NCI-H2196 (cell line): ENCODE data around the gene KDM4B.

ENCODE experiments used
- DNase-seq: peaks from one replicate; lab custom pipeline; 2025; ENCODE audit not compliant: unreplicated experiment; lab: John Stamatoyannopoulos, UW

Gene KDM4B

DNA sequence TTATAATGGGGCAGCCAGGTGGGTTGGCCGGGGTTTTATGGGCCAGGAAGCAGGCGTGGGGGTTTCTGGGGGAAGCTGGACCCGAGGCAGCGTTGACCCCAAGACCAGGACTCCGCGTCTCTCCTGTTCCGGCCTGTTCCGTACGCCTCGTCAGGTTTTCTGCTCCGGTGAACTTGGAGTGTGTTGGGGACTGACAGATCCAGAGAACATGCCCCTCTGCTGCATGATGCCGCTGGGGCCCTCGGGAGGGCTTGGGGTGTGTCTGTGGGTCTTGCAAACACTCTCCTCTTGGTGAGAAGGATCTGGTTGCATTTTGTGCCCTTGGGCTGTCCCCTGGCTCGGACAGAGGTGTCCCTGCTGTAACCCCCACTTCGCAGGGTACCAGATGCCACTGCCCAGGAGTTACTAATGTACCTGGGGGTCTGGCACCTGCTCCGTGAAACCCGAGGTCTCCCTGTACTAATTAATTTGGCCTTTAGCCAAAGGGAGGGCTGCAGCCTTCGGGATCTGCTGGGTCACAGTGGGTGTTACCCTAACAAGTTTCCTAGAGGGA is 15.6 kb downstream of the KDM4B start:
- DNase-seq, result no peak

DNA sequence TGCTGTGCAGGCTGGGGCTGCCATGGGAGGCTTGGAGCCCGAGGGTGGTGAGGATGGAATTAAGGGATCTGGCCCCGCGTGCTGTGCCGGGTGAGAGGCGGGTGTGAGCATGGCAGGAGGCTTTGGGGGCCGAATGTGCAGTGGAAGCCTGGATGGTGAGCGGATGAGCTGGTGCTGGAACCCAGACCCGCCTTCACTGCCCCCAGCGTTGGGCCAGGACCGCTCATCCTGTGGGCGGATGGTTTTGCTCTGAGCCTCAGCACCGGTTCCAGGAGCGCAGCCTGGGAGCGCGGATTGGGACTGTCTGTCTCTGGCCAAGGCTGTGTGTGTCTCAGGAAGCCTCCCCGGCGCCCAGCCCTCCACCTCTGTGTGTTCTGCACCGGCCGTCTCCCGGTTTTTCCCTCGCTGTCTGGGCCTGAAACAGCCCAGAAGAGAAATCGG is 16.7 kb downstream of the KDM4B start:
- DNase-seq, result no peak

DNA sequence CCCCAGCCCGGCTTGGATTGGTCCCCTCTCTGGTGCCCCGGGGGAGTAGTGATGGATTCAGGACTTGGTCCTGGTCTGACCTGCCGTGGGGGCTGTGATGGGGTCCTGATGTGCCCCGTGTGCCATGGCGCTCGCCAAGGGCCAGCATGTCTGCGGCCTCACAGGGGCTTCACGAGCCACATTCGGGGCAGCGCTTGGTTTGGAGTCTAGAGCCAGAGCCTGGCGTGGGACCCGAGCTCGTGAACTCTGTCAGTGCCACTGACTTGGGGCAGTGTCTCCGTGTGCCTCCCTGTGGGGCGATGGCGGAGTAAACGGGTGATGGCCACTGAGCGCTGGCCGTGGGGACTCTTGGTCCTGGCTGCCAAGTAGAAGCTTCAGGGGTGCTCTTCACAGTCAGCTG is 17.1 kb downstream of the KDM4B start:
- DNase-seq, result no peak

DNA sequence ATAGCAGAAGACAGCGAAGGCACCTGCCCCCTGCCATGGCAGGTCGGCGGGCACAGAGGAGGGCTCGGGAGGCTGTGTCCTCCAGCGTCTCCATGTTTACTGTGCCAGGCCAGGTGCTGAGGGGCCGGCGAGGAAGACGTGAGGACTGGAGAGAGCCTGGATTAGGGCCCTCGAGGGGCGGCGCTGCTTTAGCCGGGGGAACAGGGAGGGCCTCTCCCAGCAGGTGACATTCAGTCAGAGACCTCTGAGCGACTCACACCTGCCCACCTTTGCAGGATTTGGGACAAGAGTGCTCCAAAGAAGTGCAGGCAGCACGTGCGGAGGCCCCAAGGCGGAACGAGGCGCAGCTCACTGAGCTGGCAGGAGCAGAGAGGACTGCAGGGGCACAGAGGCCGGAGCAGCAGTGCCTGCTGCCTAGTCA is 17.6 kb downstream of the KDM4B start:
- no peak for DNase-seq

DNA sequence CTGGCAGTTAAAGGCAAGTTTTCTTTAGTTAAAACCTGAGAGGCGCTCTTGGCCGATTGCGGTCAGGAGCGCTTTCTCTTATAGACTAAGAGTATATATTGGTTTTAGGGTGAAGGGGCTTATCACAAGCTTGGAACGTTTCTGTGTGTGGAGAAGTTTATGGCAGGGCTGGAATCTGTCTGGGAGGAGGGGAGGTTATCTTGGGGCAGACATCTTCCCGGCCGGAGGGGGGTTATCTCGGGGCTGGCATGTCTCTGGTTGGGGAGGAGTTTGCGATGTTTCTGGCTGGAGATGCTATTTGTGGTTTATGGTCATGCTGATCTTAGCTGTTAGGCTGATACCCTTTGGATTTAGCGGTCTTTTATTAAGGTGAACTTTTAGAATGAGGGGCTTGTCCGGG is 18.3 kb downstream of the KDM4B start:
- no peak for DNase-seq

DNA sequence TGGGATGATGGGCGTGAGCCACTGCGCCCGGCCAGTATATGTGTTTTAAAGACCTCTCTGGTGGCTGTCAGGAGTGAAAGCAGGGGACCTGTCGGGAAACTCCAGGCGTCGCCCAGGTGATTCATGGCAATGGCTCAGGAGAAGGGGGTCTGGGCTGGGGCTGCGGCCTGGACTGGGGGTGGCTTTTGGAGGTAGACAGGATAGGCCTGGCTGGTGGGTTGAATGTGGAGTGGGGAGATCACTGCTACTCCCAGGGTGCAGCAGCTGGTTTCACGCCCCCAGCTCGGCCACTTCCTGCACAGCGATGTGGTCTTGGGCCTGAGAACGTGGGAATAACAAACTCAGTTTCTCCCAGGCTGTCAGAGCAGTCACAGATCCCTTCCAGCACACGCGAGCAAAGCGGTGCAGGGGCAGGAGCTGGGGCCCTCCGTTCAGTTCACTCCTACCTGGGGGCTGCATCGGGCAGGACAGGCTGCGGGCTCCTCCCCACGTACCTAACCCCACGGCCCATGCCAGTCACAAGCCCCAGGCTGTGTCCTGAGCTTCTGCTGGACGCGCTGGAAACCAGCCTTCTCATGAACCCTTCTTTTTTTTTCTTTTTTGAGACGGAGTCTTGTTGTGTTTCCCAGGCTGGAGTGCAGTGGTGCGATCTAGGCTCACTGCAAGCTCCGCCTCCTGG is 18.9 kb downstream of the KDM4B start:
- no peak for DNase-seq

DNA sequence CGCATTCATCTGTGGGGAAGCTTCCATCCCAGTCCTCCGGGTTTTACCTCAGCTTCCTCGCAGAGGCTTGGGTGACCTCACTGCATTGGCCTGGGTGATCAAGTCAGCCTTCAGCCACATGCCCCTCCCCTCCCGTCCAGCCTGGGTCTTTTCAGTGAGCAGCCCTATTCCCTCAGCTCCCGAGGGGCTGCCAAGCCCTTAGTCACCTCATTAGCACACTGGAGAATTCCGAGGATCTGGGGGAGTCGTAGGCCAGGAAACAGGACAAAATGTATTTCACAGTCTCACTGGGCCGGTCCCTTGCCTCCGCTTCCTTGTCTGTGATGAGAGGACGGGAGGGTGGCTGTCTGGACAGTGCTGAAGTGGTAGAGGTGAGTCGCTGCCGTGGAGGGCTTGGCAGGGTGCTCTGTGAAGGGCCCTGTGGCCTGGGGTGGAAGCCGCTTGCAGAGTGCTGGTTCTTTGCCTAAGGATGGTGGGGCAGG is 19.9 kb downstream of the KDM4B start:
- DNase-seq, result no peak

DNA sequence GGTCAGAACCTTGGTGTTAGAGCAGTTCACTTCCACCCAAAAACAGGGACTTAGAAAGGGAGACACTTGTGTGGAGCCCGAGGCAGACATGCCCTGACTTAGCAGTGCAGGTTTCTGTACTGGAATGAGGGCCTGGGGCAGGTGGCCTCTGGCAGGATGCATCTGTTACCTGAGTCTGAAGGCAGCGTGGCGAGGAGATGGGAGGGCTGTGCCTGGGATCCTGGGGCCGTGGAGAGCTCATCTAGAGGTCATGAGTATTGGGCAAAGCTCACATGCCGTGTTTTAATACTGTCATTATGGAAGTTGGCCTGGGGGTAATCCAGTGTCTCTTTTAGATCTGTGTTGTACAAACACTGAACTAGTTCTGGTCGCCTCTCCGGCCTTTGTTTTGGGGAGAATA is 21.4 kb downstream of the KDM4B start:
- DNase-seq, result no peak

DNA sequence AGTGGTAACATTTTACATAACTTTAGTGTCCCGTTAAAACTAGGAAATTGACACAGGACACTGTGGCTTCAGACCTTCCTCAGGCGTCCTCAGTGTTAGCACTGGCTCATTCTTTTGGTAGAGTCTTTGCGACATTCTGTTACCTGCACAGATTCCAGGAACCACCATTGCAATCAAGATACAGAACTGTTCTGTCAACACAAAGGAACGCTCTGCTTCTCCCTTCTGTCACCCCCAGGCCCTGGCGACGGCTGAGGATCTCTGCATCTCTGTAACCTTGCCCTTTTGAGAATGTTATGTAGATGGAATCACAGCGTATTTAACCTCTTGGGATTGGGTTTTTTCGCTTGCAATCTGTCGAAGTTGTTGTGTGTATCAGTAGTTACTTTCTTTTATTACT is 22.6 kb downstream of the KDM4B start:
- DNase-seq, result no peak

DNA sequence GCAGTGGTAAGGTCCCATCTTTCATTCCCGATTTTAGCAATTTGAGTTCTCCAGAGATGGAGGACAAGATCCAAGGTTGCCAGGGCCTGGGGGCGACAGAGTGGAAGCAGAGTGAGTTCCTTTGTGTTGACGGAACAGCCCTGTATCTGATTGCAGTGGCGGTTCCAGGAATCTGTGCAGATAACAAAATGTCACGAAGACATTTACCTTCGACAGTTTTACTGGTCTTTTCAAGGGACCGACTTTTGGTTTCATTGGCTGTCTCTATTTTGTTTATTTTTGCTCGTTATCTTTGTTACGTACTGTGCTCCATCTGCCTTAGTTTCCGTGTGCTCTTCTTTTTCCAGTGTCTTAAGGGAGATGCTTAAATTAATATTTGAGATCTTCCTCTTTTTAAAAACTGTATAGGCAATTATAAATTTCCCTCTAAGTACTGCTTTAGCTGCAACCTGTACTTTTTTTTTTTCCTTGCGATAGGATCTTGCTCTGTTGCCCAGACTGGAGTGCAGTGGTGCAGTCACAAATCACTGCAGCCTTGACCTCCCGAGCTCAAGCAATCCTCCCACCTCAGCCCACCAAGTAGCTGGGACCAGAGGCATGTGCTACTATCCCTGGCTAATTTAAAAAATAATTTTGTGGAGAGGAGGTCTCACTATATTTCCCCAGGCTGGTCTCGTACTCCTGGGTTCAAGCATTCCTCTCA is 23.2 kb downstream of the KDM4B start:
- no peak for DNase-seq

DNA sequence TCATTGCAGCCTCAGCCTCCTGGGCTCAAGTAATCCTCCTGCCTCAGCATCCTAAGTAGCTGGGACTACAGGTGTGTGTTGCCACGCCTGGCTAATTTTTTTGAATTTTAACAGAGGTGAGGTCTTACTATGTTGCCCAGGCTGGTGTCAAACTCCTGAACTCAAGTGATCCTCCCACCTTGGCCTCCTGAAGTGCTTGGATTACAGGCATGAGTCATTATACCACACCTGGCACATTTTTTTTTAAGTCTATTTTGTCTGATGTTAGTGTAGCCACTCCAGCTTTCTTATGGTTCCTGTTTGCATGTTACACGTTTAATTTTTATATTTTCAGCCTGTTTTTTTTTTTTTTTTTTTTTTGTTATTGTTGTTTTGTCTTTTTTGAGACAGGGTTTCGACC is 24.8 kb downstream of the KDM4B start:
- no peak for DNase-seq

DNA sequence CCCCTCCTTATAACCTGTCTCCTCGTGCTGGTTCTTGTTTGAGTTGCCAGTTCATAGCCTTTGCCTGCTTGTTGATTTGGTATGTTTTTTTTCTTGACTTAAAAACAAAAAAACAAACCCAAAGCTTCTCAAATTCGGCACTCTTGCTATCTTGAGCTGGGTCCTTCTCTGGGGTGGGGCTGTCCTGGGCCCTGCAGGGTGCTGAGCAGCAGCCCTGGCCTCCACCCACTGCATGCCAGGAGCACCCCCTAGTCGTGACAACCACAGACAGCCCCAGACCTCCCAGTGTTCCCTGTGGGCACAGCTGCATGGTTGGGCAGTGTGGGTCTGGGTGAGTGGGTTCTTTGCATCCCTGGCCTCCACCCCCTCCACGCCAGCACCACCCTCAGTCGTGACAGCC is 27.8 kb downstream of the KDM4B start:
- DNase-seq, result no peak

DNA sequence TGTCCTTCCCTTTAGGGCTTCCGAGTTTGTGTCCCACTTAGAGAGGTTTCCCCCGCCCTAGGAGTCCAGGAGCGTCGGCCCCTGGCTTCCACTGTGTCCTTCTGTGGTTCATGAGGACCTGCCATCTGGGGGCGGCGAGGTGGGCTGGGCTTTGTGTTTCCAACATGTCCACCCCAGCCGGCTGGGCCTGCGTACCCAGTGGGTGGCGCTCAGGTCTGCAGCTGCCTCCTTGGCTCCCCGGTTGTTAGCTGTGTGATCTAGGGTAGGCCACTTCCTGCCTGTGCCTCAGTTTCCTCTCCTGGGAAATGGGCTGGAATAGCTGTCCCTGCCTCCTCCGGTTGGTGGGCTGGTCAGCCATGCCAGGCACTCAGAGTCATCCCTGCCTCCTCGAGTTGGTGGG is 28.4 kb downstream of the KDM4B start:
- no peak for DNase-seq

DNA sequence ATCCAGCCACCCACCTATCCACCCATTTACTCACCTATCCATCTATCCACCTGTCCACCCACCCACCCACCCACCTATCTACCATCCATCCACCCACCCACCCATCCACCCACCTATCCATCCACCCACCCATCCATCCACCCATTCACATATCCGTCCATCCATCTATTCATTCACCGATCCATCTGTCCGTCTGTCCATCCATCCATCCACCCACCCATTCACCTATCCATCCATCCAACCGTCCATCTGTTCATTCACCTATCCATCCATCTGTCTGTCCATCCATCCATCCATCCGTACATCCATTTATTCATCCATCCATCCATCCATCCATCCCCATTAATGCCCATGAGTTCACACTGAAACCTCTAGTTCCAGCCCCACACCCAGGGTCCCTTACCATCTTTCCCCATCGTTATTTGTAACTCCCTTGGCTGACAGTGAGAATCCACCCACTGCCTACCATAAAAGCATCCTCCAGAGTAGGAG is 31.3 kb downstream of the KDM4B start:
- DNase-seq, result no peak

DNA sequence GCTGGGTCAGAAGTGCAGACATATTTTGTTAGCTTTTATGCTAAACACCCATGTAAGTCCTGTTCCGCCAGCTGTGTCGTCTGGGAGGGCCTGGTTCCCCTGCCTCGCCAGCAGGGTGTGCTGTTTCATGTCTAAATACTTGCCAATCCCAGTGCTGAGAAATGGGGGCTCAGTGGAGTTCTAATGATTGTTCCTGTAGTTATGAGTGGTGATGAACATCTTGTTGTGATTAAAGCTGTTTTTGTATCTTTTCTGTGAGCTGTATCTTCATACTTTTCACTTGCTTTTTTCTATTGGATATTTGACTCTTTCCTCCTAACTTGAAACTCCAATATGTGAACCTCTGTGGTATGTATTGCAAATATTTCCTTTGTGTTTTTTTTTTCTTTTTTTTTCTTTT is 32.7 kb downstream of the KDM4B start:
- peak; percentile 16 for DNase-seq

DNA sequence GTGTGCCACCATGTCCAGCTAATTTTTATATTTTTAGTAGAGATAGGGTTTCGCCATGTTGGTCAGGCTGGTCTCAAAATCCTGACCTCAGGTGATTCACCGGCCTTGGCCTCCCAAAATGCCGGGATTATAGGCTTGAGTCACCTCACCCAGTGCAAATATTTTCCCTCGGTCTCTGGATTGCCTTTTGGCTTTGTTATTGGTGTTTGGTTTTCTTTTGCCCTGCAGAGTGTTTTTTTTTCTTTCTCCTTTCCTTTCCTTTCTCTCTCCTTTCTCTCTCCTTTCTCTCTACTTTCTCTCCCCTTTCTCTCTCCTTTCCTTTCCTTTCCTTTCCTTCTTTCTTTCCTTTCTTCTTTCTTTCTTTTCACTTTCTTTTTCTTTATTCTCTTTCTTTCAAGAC is 33.2 kb downstream of the KDM4B start:
- no peak for DNase-seq

DNA sequence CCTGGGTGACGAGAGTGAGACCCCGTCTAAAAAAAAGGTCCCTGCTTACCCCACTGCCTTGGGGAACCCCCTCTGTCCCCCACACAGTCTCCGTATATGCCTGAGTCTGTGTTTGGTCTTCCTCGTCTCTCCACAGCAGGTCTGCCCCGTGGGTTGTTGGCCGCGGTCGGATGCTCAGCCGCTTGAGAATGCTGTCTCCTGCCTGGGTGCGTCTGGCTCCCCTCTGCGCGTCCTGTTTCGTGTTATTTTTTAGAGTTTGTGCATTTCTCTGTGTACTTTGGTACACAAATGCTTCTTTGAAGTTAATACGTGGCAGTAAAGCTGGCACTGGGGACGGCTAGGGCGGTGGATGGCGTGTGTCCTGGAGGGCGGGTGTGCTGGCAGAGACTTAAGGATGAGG is 34.9 kb downstream of the KDM4B start:
- DNase-seq, result no peak

DNA sequence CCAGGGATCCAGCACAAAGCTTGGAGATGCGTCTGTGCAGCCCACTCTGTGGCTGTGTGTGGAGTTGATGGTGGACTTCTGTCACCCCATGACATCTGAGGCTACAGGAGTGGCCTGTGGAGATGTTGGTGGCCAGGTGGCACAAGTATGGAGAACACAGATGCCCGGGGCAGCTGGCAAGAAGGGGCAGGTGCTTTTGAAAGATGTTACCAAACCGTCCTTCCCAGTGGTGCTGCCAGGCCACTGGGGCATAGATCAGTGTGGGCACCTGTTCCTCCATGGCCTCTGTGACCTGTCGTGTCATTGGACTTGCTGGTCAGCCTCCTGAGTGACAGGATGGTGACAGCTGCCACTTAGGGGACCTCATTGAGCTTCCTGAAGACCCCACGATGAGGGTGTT is 36.2 kb downstream of the KDM4B start:
- no peak for DNase-seq

DNA sequence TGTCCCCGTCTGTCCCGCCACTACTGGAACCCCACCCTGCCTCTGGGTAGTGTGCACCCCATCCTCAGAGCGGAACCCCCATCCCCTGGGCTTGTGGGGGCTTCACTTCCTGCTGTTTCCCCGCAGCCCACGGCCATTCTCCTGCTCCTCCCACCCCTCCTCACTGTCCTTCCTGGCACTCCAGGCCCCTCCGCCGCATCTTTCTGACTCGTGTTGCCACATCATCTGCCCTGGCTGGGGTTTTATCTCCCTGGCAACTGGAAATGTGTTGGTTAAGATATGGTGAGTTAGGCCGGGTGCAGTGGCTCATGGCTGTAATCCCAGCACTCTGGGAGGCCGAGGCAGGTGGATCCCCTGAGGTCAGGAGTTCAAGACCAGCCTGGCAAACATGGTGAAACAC is 37.3 kb downstream of the KDM4B start:
- DNase-seq, result no peak

DNA sequence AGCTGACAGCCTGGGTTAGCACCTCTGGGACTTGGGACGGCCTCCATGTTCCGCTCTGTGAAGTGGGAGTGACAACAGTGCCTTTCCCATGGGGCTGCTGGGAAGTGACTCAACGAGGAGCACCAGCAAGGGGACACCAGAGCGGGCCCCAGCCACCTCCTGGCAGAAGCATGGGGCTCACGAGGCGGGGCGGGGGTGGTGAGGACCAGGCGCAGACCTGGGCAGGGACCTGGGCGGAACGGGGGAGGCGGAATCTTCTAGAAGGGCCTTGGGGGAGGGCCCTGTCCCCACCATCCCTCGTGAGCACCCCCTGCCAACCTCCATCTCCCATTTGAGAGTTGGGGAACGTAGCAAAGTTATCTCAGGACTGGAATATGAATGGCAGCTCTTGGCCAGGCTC is 37.9 kb downstream of the KDM4B start:
- DNase-seq, result no peak

DNA sequence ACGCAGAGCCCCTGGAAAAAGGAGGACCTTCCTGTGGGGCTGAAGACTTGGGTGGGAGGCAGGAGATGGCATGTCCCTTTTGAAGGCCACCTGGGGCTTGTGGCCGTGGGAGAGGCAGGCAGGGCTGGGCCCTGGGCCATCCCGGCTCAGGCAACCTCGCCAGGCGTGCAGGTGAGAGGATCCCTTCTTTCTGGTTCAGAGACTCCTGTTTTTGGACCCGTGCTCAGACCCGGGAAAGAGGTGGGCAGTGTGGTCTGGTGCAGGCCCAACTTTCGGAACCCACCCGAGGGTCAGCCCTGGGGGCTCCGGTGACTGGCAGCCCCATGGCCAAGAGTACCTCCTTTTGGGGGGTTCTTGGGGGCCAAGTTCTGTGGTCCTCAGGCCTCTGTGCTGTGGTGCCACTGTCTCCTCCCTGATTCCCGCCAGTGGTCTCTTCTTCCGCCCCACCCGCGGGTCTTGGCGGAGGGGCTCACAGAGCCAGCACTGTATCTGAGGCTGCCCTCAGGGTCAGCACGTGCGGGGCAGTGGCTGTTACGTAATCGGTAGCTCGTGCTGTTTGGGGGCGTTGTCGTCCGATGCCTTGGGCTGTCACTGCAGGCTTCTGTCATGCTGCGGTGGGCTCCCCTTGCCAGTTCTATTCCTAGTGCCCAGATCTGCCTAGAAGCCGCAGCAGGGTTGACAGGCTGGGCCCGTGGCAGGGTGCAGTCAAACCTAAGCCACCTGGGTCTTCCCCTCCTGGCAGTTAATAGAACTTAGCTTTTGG is 42.7 kb downstream of the KDM4B start:
- no peak for DNase-seq
